Body of pancreas (tissue), 4 donors: ENCODE measurements around the gene ATP4B. TPM values are rescaled to one million over a fixed set of nuclear protein-coding genes. Genes with fewer than 3 reads are reported as not detected.
A peak's percentile ranks its signal among the peaks of the same experiment; 100 is the strongest.

Source experiments
- ATAC-seq: fragments of 150-250 bp; one replicate; pipeline ENCODE4 v1.9.1; 2016
- DNase-seq, 4 donors: peaks; one replicate each; pipeline ENCODE4 v3.0.0-alpha.2; 2019
- H3K27ac ChIP-seq, 4 donors: fragments of 200-600 bp; sonication (generic); 1 replicate in 3 of 4; 2 replicates in 1 of 4; pipeline versions ENCODE4 v1.5.1 to v1.6.1; 2016 to 2019; ENCODE audit warnings: mild to moderate bottlenecking in 1 of 4, mixed read lengths in 1 of 4, moderate library complexity in 1 of 4
- H3K27me3 ChIP-seq, 2 donors: fragments of 200-600 bp; sonication (generic); one replicate each; pipeline ENCODE4 v1.6.0; 2016; ENCODE audit warnings: mild to moderate bottlenecking in 1 of 2
- H3K36me3 ChIP-seq, 2 donors: fragments of 200-600 bp; sonication (generic); replicated peaks in 1 of 2; 2 replicates each; pipeline ENCODE4 v1.5.1; 2016; ENCODE audit warnings: low read depth in 2 of 2; ENCODE audit not compliant: insufficient read depth in 1 of 2
- H3K4me1 ChIP-seq: fragments of 200-600 bp; sonication (generic); one replicate; pipeline ENCODE4 v1.6.0; 2016
- H3K4me3 ChIP-seq, 2 donors: fragments of 200-600 bp; sonication (generic); 1 replicate in 1 of 2; 2 replicates in 1 of 2; pipeline ENCODE4 v1.5.1; 2016 to 2019
- H3K9me3 ChIP-seq, 3 donors: fragments of 200-600 bp; sonication (generic); 1 replicate in 2 of 3; 2 replicates in 1 of 3; pipeline ENCODE4 v1.5.1; 2016
- CTCF ChIP-seq, 7 experiments: fragments of 450-650 bp in 4 of 7; fragments of 200-600 bp in 3 of 7; sonication (generic) in 3 of 7; IDR thresholded peaks; one replicate each; pipeline ENCODE4 v1.5.1; 2016 to 2019; ENCODE audit warnings: antibody characterized with exemption in 7 of 7
- POLR2A ChIP-seq, 3 donors: fragments of 450-650 bp; IDR thresholded peaks; one replicate each; pipeline ENCODE4 v1.6.1; 2016; ENCODE audit warnings: antibody characterized with exemption in 3 of 3, mild to moderate bottlenecking in 2 of 3
- WGBS, 2 donors: methylation state at CpG; one replicate each; pipeline ENCODE4 v1.1.5; 2017; 5-methylcytosine and 5-hydroxymethylcytosine counted together
- intact Hi-C: fragments of 100-400 bp; cut with DNase I; formaldehyde crosslinking; loops from one replicate; pipeline ENCODE4 v1.15.1; 2023
- total RNA-seq, 2 donors: library from RNA; depleted of rRNA; stranded (reverse); fragments of >200 nt; gene quantifications; one replicate each; pipeline ENCODE4 v1.1.0, GENCODE V29; 2016

ATP4B gene
- total RNA-seq, 2 donors from 2014 or later: not detected

GRCh38 chr13:113669755-113670341, 11.8 kb upstream of the ATP4B start:
- no peaks in the 10 kb centered on the region for H3K9me3 ChIP-seq
- H3K27ac ChIP-seq: no peak overlapping the region
- ATAC-seq (no peak), DNase-seq (peak in 2 of 4 donors; percentile 4 to 7)
- WGBS, 2 donors: 80 to 88% methylated on average over 15 to 21 of the region's 21 CpGs
- intact Hi-C loops: no loop called here
- TF ChIP-seq CTCF (IDR thresholded peaks at IDR 0.05) (no peak), POLR2A (IDR thresholded peaks at IDR 0.05) (no peak)
- no peak overlapping the region for H3K4me3 ChIP-seq
- peaks cover 4% of the 10 kb centered on the region for H3K4me1 ChIP-seq
- H3K27me3 ChIP-seq: no peaks in the 10 kb centered on the region
- no peaks in the 10 kb centered on the region for H3K36me3 ChIP-seq

- H3K4me3 ChIP-seq: no peak overlapping the region
- DNase-seq: peak in 1 of 4 donors; percentile 6
- no peaks in the 10 kb centered on the region for H3K27me3 ChIP-seq
- H3K27ac ChIP-seq: no peak overlapping the region
- H3K9me3 ChIP-seq: no peaks in the 10 kb centered on the region
- intact Hi-C loops: no loop called here
- ATAC-seq: no peak
- TF ChIP-seq CTCF (IDR thresholded peaks at IDR 0.05): no peak
- no peak for TF ChIP-seq POLR2A (IDR thresholded peaks at IDR 0.05)
- peaks cover 8% of the 10 kb centered on the region for H3K4me1 ChIP-seq
- WGBS, 2 donors: 74 to 79% methylated on average over 13 of the region's 13 CpGs
- no peaks in the 10 kb centered on the region for H3K36me3 ChIP-seq
These were observed 11.3 kb upstream of the ATP4B start for GRCh38 chr13:113669231-113669754.

- no peak overlapping the region for H3K27ac ChIP-seq
- intact Hi-C loops: no loop called here
- no peak for ATAC-seq
- H3K4me1 ChIP-seq: peaks cover 8% of the 10 kb centered on the region
- no peaks in the 10 kb centered on the region for H3K36me3 ChIP-seq
- DNase-seq: peak in 2 of 4 donors; percentile 3 to 5
- TF ChIP-seq CTCF (IDR thresholded peaks at IDR 0.05) (no peak), POLR2A (IDR thresholded peaks at IDR 0.05) (no peak)
- H3K4me3 ChIP-seq: no peak overlapping the region
- H3K27me3 ChIP-seq: no peaks in the 10 kb centered on the region
- no peaks in the 10 kb centered on the region for H3K9me3 ChIP-seq
- WGBS, 2 donors: 51 to 76% methylated on average over 12 to 24 of the region's 24 CpGs
These were observed 10.5 kb upstream of the ATP4B start for GRCh38 chr13:113668491-113668971.

- intact Hi-C loops: no loop called here
- Histone ChIP-seq H3K4me1 (peaks cover 8% of the 10 kb centered on the region), H3K4me3 (no peak overlapping the region), H3K27ac (no peak overlapping the region), H3K27me3 (no peaks in the 10 kb centered on the region), H3K9me3 (no peaks in the 10 kb centered on the region), H3K36me3 (no peaks in the 10 kb centered on the region)
- TF ChIP-seq CTCF (IDR thresholded peaks at IDR 0.05) (no peak), POLR2A (IDR thresholded peaks at IDR 0.05) (no peak)
- DNase-seq (peak in 2 of 4 donors; percentile 2 to 7), ATAC-seq (no peak)
- WGBS, 2 donors: 90 to 92% methylated on average over 8 to 29 of the region's 29 CpGs
These were observed 9.9 kb upstream of the ATP4B start for GRCh38 chr13:113667771-113668490.
